GM21447 (cell line): ENCODE results near the gene RPL3.

Experiments used
- ATAC-seq: cut with Tn5 transposase; IDR thresholded peaks from one replicate; pipeline ENCODE4 v1.9.1; 2021; ENCODE audit not compliant: unreplicated experiment

RPL3 gene

GRCh38 chr22:39265143-39265886, 54.1 kb downstream of the RPL3 start:
- ATAC-seq, result no peak

GRCh38 chr22:39264349-39265038, 54.9 kb downstream of the RPL3 start:
- no peak for ATAC-seq

GRCh38 chr22:39263626-39264348, 55.6 kb downstream of the RPL3 start:
- no peak for ATAC-seq
